ENCODE measurements around the gene MYCN. TPM values are rescaled to one million over a fixed set of nuclear protein-coding genes. Genes with fewer than 3 reads are reported as not detected.

MYCN gene
- total RNA-seq, 1 donor from 2014 or later, result 0.68 TPM

DNA sequence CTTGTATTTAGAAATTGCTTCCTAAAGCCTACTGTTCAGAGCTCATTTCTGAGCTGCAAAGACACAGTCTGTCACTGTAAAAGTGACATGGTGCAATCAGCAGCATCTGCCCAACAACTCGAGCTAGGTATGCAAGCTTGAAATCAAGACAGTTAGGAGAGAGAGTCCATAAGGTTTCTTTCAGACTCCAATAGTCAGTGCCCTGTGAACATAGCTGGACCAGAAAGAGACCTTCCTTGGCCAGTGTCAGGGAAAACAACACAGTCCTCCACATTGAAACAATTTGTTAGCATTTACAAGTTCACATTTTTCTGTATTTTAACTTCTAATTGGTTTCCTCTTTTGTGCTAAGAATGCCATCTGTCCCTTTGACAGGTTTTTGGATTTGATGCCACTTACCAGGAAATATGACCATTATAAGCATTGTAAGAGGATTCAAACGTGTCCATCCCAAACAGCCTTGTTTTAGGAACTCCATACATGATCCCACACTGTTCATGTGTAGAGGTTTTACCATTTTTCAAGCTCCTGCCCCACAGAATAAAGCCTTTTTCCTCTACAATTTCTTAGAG lies 8.9 kb upstream of the MYCN start:
- intact Hi-C loops (cut with DNase I), result loop anchor here (10.0 kb wide), 1 partner anchor 553 kb away; no protein-coding TSS in a partner anchor
- Histone ChIP-seq H3K9me3 (no peaks in the 10 kb centered on the region), H3K27me3 (ENCODE audit: low read depth) (no peaks in the 10 kb centered on the region), H3K27ac (no peak overlapping the region), H3K36me3 (no peaks in the 10 kb centered on the region), H3K4me3 (no peak overlapping the region), H3K4me1 (no peaks in the 10 kb centered on the region)
- no peak for DNase-seq
- TF ChIP-seq, protein P1, sequence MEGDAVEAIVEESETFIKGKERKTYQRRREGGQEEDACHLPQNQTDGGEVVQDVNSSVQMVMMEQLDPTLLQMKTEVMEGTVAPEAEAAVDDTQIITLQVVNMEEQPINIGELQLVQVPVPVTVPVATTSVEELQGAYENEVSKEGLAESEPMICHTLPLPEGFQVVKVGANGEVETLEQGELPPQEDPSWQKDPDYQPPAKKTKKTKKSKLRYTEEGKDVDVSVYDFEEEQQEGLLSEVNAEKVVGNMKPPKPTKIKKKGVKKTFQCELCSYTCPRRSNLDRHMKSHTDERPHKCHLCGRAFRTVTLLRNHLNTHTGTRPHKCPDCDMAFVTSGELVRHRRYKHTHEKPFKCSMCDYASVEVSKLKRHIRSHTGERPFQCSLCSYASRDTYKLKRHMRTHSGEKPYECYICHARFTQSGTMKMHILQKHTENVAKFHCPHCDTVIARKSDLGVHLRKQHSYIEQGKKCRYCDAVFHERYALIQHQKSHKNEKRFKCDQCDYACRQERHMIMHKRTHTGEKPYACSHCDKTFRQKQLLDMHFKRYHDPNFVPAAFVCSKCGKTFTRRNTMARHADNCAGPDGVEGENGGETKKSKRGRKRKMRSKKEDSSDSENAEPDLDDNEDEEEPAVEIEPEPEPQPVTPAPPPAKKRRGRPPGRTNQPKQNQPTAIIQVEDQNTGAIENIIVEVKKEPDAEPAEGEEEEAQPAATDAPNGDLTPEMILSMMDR (IDR thresholded peaks at IDR 0.05), result no peak
- no peak for ATAC-seq

DNA sequence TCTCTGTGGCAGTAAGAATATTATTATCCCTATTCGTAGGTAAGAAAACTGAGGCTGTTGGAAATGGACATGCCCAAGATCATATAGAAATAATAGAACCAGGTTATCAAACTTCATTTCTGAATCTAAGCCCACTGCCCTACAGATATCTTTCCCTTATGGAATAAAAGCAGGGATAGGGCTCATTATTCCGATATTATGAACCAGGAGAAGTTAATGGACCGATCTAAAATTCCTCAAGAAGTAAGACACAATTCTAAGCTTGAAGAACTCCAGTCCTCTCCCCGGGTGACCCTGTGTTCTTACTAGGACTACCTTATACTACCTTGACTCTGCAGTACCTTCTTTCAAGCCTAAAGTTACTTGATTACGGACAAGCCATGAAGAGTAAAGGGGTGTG lies 8.4 kb upstream of the MYCN start:
- DNase-seq, result no peak
- ATAC-seq, result no peak
- intact Hi-C loops (cut with DNase I), result loop anchor here (10.0 kb wide), 1 partner anchor 553 kb away; no protein-coding TSS in a partner anchor

DNA sequence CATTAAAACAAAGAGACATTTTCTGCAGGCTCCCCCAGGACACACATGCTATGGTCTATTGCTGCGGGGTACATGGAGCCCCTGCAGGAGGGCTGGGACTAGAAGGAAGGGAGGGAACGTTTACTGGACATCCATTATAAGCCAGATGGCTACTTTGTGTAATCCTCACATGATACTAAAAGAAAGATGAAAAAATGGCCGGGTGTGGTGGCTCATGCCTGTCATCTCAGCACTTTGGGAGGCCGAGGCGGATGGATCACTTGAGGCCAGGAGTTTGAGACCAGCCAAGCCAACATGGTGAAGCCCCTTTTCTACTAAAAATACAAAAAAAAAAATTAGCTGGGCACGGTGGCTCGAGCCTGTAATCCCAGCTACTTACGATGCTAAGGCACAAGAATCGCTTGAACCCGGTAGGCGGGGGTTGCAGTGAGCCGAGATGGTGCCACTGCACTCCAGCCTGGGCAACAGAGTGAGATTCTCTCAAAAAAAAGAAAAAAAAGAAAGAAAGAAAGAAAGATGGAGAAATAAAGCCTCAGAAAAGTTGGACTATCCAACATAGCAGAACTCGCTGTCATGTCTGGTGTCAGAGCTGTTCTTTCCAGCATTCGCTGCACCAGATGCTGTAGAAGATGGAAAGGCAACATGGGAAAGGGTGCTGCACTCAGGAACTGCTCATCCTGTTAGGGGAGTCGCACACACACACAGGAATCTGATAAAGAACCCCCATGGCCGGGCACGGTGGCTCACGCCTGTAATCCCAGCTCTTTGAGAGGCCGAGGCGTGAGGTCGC lies 7.8 kb upstream of the MYCN start:
- intact Hi-C loops (cut with DNase I), result loop anchor here (10.0 kb wide), 1 partner anchor 552 kb away; no protein-coding TSS in a partner anchor
- ATAC-seq, result no peak

More for the DNA sequence above, 8.4 kb upstream of the MYCN start:
- H3K27me3 ChIP-seq (ENCODE audit: low read depth), result no peaks in the 10 kb centered on the region
- no peaks in the 10 kb centered on the region for H3K4me1 ChIP-seq
- no peak overlapping the region for H3K27ac ChIP-seq
- H3K9me3 ChIP-seq, result no peaks in the 10 kb centered on the region
- no peaks in the 10 kb centered on the region for H3K36me3 ChIP-seq
- no peak overlapping the region for H3K4me3 ChIP-seq
- TF ChIP-seq, protein P1 (IDR thresholded peaks at IDR 0.05), result no peak

DNA sequence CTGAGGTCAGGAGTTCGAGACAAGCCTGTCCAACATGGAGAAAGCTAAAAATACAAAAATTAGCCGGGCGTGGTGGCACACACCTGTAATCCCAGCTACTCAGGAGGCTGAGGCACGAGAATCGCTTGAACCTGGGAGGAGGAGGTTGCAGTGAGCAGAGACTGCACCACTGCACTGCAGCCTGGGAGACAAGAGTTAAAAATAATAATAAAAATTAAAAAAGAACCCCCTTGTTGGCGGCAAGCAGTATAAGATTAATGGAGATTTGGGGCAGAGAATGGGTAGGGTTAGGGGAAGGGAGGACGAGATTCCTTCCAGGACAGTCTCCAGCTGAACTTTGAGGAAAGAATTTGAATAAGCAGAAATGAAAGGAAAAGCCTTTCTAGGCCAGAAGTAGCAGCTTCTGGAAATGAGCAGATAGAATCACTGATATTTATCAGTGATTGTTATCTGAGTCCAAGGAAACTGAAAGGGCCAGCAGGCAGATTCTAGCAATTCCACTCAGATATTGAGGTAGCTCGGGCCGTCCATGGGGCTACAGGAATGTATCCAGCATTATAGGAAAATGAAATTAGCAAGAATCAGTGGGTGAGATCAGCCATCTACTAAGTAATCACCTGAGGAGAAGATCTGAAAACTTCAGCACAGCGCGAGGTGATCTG lies 7.0 kb upstream of the MYCN start:
- TF ChIP-seq, protein P1 (IDR thresholded peaks at IDR 0.05), result no peak
- no peaks in the 10 kb centered on the region for H3K4me1 ChIP-seq
- intact Hi-C loops (cut with DNase I), result loop anchor here (10.0 kb wide), 1 partner anchor 551 kb away; no protein-coding TSS in a partner anchor

More for the DNA sequence above, 7.8 kb upstream of the MYCN start:
- Histone ChIP-seq H3K27me3 (ENCODE audit: low read depth) (no peaks in the 10 kb centered on the region), H3K9me3 (no peaks in the 10 kb centered on the region), H3K4me1 (no peaks in the 10 kb centered on the region), H3K27ac (no peak overlapping the region), H3K4me3 (no peak overlapping the region), H3K36me3 (no peaks in the 10 kb centered on the region)
- TF ChIP-seq, protein P1 (IDR thresholded peaks at IDR 0.05), result no peak
- no peak for DNase-seq

DNA sequence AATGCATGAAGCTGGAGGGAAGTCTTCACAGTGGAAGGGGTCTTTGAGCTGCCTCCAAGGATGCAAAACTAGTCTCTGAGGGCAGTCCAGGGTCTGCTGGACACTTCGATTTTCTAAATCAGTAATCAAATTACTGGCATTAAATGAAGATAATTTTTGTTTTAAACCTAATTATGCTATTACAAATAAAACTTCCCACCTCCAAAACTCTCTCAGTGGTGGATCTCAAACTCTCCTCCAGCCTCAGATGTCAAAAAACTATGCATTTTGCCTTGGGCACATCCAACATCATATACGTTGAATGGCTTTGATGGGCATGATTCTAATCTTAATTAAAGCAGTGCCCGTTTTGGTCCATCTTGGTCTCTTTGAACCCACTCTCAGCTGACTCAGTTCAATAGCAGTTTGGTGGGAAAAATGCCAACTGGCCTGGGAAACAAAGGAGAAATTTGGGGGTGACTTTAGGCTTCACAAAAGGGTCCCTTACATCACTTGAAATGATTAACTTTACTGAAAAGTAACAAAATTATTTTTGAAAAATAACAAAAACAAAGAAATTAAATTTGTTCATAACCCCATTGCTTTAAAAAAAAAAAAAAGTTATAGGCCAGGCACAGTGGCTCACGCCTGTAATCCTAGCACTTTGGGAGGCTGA lies 5.9 kb upstream of the MYCN start:
- Histone ChIP-seq H3K27ac (no peak overlapping the region), H3K4me1 (peaks cover 2% of the 10 kb centered on the region), H3K27me3 (ENCODE audit: low read depth) (peaks cover 4% of the 10 kb centered on the region), H3K4me3 (no peak overlapping the region), H3K9me3 (no peaks in the 10 kb centered on the region), H3K36me3 (no peaks in the 10 kb centered on the region)
- intact Hi-C loops (cut with DNase I), result loop anchor here (10.0 kb wide), 1 partner anchor 550 kb away; no protein-coding TSS in a partner anchor
- TF ChIP-seq, protein P1 (IDR thresholded peaks at IDR 0.05), result no peak
- no peak for DNase-seq
- no peak for ATAC-seq

More for the DNA sequence above, 7.0 kb upstream of the MYCN start:
- Histone ChIP-seq H3K4me3 (no peak overlapping the region), H3K27me3 (ENCODE audit: low read depth) (no peaks in the 10 kb centered on the region), H3K9me3 (no peaks in the 10 kb centered on the region), H3K36me3 (no peaks in the 10 kb centered on the region), H3K27ac (no peak overlapping the region)
- ATAC-seq (no peak), DNase-seq (no peak)
